Neural progenitor cell (in vitro differentiated cells): ENCODE measurements around the gene ESF1.

ENCODE experiments used
- EZH2 ChIP-seq: fragments of 200-600 bp; sonication (generic); IDR thresholded peaks from 2 replicates; pipeline ENCODE4 v1.6.1; 2017; ENCODE audit warnings: antibody characterized with exemption, mild to moderate bottlenecking, moderate library complexity
- TF ChIP-seq, protein P1 (sequence below): fragments of 200-600 bp; sonication (generic); IDR thresholded peaks from 2 replicates; pipeline ENCODE4 v1.5.1; 2017; ENCODE audit warnings: antibody characterized with exemption, mild to moderate bottlenecking

DNA sequence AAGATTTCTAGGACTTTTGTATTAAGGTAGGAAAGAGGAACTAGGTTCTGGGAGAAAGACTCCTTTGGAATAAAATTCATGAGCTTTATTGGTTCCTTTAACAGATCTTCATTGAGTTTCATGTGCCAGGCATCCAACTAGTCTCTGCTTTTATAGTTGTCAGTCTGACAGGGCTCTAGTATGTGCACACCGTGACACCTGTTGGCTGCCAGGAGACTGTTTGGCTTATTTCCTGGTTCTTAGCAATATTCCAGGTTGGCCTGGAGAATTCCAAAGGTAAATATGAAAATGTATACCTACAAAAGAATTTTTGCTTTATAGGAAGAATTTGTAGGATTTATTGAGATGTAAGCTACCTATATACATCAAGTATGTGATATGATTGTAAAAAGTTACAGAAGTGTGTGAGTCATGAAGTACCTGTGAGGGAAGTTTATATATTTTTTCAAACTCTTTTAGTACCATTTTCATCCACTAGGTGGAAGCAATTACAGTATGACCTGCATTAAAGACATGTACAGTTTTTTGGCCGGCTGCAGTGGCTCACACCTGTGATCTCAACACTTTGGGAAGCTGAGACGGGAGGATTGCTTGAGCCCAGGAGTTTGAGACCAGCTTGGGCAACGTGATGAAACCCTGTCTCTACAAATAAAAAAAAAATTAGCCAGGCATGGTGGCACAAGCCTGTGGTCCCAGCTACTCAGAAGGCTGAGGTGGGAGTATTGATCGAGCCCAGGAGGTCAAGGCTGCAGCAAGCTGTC lies 35.3 kb upstream of the ESF1 start:
- TF ChIP-seq EZH2, result no peak
- TF ChIP-seq, protein P1, sequence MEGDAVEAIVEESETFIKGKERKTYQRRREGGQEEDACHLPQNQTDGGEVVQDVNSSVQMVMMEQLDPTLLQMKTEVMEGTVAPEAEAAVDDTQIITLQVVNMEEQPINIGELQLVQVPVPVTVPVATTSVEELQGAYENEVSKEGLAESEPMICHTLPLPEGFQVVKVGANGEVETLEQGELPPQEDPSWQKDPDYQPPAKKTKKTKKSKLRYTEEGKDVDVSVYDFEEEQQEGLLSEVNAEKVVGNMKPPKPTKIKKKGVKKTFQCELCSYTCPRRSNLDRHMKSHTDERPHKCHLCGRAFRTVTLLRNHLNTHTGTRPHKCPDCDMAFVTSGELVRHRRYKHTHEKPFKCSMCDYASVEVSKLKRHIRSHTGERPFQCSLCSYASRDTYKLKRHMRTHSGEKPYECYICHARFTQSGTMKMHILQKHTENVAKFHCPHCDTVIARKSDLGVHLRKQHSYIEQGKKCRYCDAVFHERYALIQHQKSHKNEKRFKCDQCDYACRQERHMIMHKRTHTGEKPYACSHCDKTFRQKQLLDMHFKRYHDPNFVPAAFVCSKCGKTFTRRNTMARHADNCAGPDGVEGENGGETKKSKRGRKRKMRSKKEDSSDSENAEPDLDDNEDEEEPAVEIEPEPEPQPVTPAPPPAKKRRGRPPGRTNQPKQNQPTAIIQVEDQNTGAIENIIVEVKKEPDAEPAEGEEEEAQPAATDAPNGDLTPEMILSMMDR, result peak; percentile 71
